Measurements from ENCODE around the gene ARHGAP4.
A peak's percentile ranks its signal among the peaks of the same experiment; 100 is the strongest.

ARHGAP4 gene

DNA sequence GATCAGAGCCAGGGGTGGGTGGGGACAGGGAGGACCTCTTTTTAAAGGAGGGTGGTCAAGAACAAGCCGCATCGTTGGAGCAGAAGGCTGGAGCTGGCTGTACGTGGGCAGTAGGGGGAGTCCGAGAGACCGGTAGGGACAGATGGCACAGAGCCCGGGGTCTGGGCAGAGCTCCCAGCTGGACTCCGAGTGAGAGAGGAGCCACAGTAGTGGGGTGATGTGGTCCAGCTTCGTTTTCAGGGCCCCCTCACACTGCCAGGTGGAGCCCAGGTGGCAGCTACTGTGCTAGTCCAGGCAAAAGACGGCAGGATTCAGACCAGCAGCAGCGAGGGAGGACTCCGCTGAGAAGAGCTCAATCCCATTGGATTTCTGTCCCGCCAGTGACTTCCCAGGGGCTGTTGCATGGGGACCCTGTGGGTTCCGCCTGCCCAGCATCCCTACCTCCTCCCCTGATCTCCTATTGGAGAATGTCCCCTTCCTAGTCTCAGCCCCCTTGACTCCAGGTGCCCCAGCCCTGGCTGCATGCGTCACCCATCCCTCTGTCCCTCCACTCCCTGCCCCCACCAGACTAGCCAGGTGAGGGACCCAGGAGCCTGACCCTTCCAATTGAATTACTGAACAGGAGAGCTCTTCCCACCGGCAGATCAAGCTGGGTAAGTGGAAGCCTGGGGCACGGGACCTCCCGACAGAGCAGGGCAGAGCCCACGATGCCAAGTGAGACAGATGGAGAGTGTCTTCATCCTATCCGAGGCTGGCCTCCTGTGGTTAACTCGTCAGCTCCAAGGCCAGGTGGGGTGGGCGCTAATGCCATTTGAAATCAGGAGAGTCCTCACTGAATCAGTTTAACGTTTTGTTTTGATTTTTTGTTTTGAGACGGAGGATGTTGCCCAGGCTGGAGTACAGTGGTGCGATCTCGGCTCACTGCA is 2.9 kb downstream of the ARHGAP4 start:
- Mint-ChIP-seq H3K27ac (peak overlapping the region; percentile 94 to 99), H3K4me3 (peak overlapping the region; percentile 89 to 91), H3K27me3 (no peaks in the 10 kb centered on the region), H3K36me3 (ENCODE audit: insufficient read depth) (peaks cover 57% of the 10 kb centered on the region), H3K4me1 (ENCODE audit: low read depth in 2 of 2) (peaks cover 19 to 31% of the 10 kb centered on the region in 2 donors), H3K9me3 (no peaks in the 10 kb centered on the region)
- no peak for ATAC-seq (replicated peaks)
- no peak for DNase-seq

DNA sequence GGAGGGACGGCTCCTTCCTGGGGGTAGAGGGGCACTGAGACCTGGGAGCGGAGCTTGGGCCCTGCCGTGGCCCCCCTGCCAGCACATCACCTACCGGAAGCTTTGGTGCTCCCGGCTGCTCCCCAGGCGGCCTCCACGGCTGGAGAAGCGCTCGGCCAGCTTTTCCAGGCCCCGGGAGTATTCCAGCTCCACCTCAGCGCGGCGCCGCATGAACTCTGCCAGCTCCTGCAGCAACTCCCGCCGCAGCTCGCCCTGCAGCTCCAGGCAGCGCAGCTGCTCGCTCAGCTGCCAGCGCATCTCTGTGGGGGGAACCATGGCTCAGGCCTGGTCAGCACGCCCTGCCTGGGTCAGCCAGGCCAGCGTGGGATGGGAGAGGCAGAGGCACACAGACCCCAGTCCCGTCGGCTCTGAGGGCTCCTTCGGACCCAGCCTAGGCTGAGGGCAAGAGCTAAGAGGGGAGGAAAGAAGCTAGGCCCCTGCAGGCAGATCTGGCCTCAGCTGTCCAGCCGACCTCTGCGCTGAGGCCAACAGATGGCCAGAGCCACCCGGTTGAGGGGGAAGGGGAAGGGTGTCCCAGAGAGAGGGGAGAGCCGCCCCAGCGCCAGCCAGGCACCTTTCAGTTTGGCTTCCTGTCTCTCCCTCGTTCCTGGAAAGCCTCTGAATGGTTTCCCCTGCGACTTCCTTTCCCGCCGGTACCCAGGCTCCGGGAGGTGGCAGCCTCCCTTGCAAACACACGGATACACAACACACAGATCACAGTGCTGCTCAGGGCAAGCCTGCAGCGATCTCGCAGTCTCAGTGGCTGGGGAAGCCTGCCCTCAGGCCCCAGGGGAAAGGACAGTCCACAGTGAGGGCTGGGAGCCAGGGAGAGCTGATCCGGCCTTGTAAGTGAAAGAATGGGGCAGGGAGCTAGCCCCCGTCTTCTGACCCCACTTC is 4.3 kb downstream of the ARHGAP4 start:
- peaks cover 13 to 28% of the 10 kb centered on the region in 2 donors for H3K4me1 Mint-ChIP-seq (ENCODE audit: low read depth in 2 of 2)
- no peak for DNase-seq
- H3K4me3 Mint-ChIP-seq, result peak overlapping the region; percentile 89 to 91
- no peaks in the 10 kb centered on the region for H3K9me3 Mint-ChIP-seq
- ATAC-seq (replicated peaks), result no peak
- peaks cover 56% of the 10 kb centered on the region for H3K36me3 Mint-ChIP-seq (ENCODE audit: insufficient read depth)
- H3K27ac Mint-ChIP-seq, result peak overlapping the region; percentile 94 to 99
- H3K27me3 Mint-ChIP-seq, result no peaks in the 10 kb centered on the region

GRCh38 chrX:153921070-153921469 is 5.0 kb downstream of the ARHGAP4 start:
- H3K27ac Mint-ChIP-seq, result peak overlapping the region in 1 of 2 donors; percentile 57
- no peak overlapping the region for H3K4me3 Mint-ChIP-seq
- no peaks in the 10 kb centered on the region for H3K9me3 Mint-ChIP-seq
- ATAC-seq (replicated peaks) (no peak), DNase-seq (no peak)
- H3K4me1 Mint-ChIP-seq (ENCODE audit: low read depth in 2 of 2), result peaks cover 17 to 23% of the 10 kb centered on the region in 2 donors
- H3K36me3 Mint-ChIP-seq (ENCODE audit: insufficient read depth), result peaks cover 56% of the 10 kb centered on the region
- H3K27me3 Mint-ChIP-seq, result no peaks in the 10 kb centered on the region

DNA sequence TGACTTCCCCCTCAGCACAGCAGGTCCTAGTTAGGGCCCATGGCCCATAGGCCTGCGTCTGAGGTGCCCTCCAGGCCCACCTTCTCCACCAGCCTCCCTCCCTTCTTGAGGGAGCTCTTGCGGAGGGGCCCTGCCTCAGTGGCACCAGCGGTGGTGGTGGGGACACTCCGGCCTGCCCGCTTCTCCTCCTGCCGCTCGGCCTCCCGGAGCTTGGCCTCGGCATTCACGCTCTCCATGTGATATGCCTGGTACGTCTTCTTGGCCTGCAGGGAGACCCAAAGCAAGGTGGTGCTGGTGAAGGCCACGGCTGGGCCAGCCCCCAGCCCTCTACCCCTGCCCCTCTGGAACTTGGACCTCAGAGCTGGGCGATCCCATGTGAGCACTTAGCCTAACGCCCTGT is 5.5 kb downstream of the ARHGAP4 start:
- H3K4me3 Mint-ChIP-seq, result no peak overlapping the region
- H3K27ac Mint-ChIP-seq, result peak overlapping the region in 1 of 2 donors; percentile 57
- H3K4me1 Mint-ChIP-seq (ENCODE audit: low read depth in 2 of 2), result peaks cover 16 to 22% of the 10 kb centered on the region in 2 donors
- no peak for DNase-seq
- no peak for ATAC-seq (replicated peaks)
- H3K36me3 Mint-ChIP-seq (ENCODE audit: insufficient read depth), result peaks cover 56% of the 10 kb centered on the region
- no peaks in the 10 kb centered on the region for H3K9me3 Mint-ChIP-seq
- no peaks in the 10 kb centered on the region for H3K27me3 Mint-ChIP-seq

GRCh38 chrX:153919281-153919680 is 6.8 kb downstream of the ARHGAP4 start:
- peaks cover 15 to 18% of the 10 kb centered on the region in 2 donors for H3K4me1 Mint-ChIP-seq (ENCODE audit: low read depth in 2 of 2)
- no peak overlapping the region for H3K4me3 Mint-ChIP-seq
- H3K9me3 Mint-ChIP-seq, result no peaks in the 10 kb centered on the region
- ATAC-seq (replicated peaks) (no peak), DNase-seq (no peak)
- H3K36me3 Mint-ChIP-seq (ENCODE audit: insufficient read depth), result peaks cover 55% of the 10 kb centered on the region
- H3K27me3 Mint-ChIP-seq, result no peaks in the 10 kb centered on the region
- no peak overlapping the region for H3K27ac Mint-ChIP-seq

- Mint-ChIP-seq H3K9me3 (no peaks in the 10 kb centered on the region), H3K4me1 (ENCODE audit: low read depth in 2 of 2) (peaks cover 10 to 11% of the 10 kb centered on the region in 2 donors), H3K36me3 (ENCODE audit: insufficient read depth) (peaks cover 55% of the 10 kb centered on the region), H3K27ac (peak overlapping the region in 1 of 2 donors; percentile 74), H3K4me3 (no peak overlapping the region), H3K27me3 (no peaks in the 10 kb centered on the region)
- DNase-seq, result no peak
- no peak for ATAC-seq (replicated peaks)
These were observed 8.2 kb downstream of the ARHGAP4 start for GRCh38 chrX:153917869-153918268.

- H3K36me3 Mint-ChIP-seq (ENCODE audit: insufficient read depth), result peaks cover 51% of the 10 kb centered on the region
- peaks cover 3 to 10% of the 10 kb centered on the region in 2 donors for H3K4me1 Mint-ChIP-seq (ENCODE audit: low read depth in 2 of 2)
- ATAC-seq (replicated peaks), result no peak
- no peaks in the 10 kb centered on the region for H3K27me3 Mint-ChIP-seq
- no peak overlapping the region for H3K27ac Mint-ChIP-seq
- H3K4me3 Mint-ChIP-seq, result no peak overlapping the region
- no peak for DNase-seq
- no peaks in the 10 kb centered on the region for H3K9me3 Mint-ChIP-seq
These were observed 12.4 kb downstream of the ARHGAP4 start for GRCh38 chrX:153913701-153914100.

GRCh38 chrX:153913211-153913610 is 12.9 kb downstream of the ARHGAP4 start:
- DNase-seq (no peak), ATAC-seq (replicated peaks) (no peak)
- Mint-ChIP-seq H3K36me3 (ENCODE audit: insufficient read depth) (peaks cover 54% of the 10 kb centered on the region), H3K27me3 (no peaks in the 10 kb centered on the region), H3K9me3 (no peaks in the 10 kb centered on the region), H3K4me1 (ENCODE audit: low read depth in 2 of 2) (peaks cover 3 to 10% of the 10 kb centered on the region in 2 donors), H3K27ac (no peak overlapping the region), H3K4me3 (no peak overlapping the region)

- Mint-ChIP-seq H3K4me3 (no peak overlapping the region), H3K36me3 (ENCODE audit: insufficient read depth) (peaks cover 54% of the 10 kb centered on the region), H3K27me3 (no peaks in the 10 kb centered on the region), H3K9me3 (no peaks in the 10 kb centered on the region), H3K27ac (peak overlapping the region in 1 of 2 donors; percentile 62), H3K4me1 (ENCODE audit: low read depth in 2 of 2) (peaks cover 3 to 10% of the 10 kb centered on the region in 2 donors)
- ATAC-seq (replicated peaks) (no peak), DNase-seq (no peak)
These were observed 14.3 kb downstream of the ARHGAP4 start for GRCh38 chrX:153911798-153912197.

GRCh38 chrX:153910446-153910845 is 15.6 kb downstream of the ARHGAP4 start:
- ATAC-seq (replicated peaks) (no peak), DNase-seq (no peak)
- no peaks in the 10 kb centered on the region for H3K9me3 Mint-ChIP-seq
- H3K4me1 Mint-ChIP-seq (ENCODE audit: low read depth in 2 of 2), result peaks cover 13 to 16% of the 10 kb centered on the region in 2 donors
- no peak overlapping the region for H3K4me3 Mint-ChIP-seq
- no peaks in the 10 kb centered on the region for H3K27me3 Mint-ChIP-seq
- no peak overlapping the region for H3K27ac Mint-ChIP-seq
- H3K36me3 Mint-ChIP-seq (ENCODE audit: insufficient read depth), result peaks cover 46% of the 10 kb centered on the region

GRCh38 chrX:153909980-153910360 is 16.1 kb downstream of the ARHGAP4 start:
- no peak overlapping the region for H3K27ac Mint-ChIP-seq
- peaks cover 45% of the 10 kb centered on the region for H3K36me3 Mint-ChIP-seq (ENCODE audit: insufficient read depth)
- H3K4me1 Mint-ChIP-seq (ENCODE audit: low read depth in 2 of 2), result peaks cover 13 to 20% of the 10 kb centered on the region in 2 donors
- H3K27me3 Mint-ChIP-seq, result no peaks in the 10 kb centered on the region
- H3K4me3 Mint-ChIP-seq, result no peak overlapping the region
- no peaks in the 10 kb centered on the region for H3K9me3 Mint-ChIP-seq
- no peak for ATAC-seq (replicated peaks)
- DNase-seq, result no peak

DNA sequence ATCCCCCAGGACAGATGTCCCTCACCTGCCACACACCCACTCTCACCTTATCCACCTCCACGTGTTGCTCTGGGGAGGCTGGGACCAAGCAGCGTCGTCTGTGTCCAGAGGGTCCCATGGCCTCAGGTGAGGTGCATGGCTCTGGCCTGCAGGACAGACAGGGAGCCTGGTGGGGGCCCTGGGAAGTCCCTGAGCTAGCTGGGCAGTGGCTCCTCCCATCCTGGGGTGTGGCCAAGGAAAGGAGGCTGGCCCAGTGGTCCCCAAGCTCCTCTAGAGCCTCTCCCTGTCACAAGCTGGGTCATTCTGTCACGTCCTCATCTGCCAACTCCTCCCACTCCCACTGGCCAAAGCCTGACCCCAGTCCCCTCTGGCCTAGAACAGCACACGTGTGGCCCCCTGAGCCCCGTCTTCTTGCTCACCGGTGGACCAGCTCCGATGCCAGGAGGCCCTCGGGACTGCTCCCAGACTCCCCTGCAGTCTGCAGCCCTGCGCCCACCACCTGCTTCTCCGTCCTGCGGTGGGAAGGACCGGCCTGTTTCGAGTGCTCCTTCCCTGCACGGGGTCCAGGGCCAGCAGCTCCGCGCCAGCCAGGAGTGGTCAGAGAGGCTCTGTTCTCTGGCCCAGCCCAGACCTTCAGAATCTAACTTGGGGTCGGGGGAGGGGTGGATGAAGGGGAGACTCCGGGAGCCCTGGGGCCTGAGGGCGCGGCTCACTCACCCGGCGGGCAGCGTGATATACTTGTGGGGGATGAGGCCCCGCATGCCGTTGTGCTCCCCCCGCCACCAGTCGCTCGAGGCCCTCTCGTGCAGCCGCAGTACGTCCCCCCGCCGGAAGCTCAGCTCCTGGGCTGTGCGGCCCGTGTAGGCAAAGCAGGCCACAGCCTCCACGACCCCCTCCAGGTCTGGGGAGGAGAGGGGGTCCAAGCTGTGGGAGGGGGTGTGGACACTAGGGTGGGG is 16.8 kb downstream of the ARHGAP4 start:
- Mint-ChIP-seq H3K27ac (no peak overlapping the region), H3K4me3 (no peak overlapping the region), H3K27me3 (no peaks in the 10 kb centered on the region), H3K36me3 (ENCODE audit: insufficient read depth) (peaks cover 45% of the 10 kb centered on the region), H3K4me1 (ENCODE audit: low read depth in 2 of 2) (peaks cover 17 to 22% of the 10 kb centered on the region in 2 donors), H3K9me3 (no peaks in the 10 kb centered on the region)
- DNase-seq, result no peak
- ATAC-seq (replicated peaks), result no peak
